A549 (cell line): ENCODE data around the gene C2CD3.

Experiments used
- CEBPB ChIP-seq, 2 experiments: fragments of >200 bp in 1 of 2; sonication (Bioruptor Twin) in 1 of 2; formaldehyde crosslinking in 1 of 2; IDR thresholded peaks; 2 replicates each; pipeline ENCODE4 v1.6.1; 2012 to 2016
- CHD2 ChIP-seq: fragments of 150-350 bp; IDR thresholded peaks from 2 replicates; pipeline ENCODE4 v1.6.1; 2014; ENCODE audit warnings: low read length; ENCODE audit not compliant: partially characterized antibody
- CTCF ChIP-seq: fragments of >200 bp; sonication (Bioruptor Twin); formaldehyde crosslinking; IDR thresholded peaks from 3 replicates; pipeline ENCODE4 v1.5.1; 2016
- EP300 ChIP-seq, 2 experiments: fragments of >200 bp; sonication (Bioruptor Twin); formaldehyde crosslinking; IDR thresholded peaks; 2 replicates in 1 of 2; 3 replicates in 1 of 2; pipeline ENCODE4 v1.6.1; 2016 to 2017
- MAFK ChIP-seq: fragments of 450-650 bp; IDR thresholded peaks from 2 replicates; pipeline ENCODE4 v1.6.1; 2014; ENCODE audit not compliant: partially characterized antibody
- POLR2A ChIP-seq: IDR thresholded peaks from 2 replicates; pipeline ENCODE4 v1.6.1; 2012; ENCODE audit warnings: mild to moderate bottlenecking, low read length
- RCOR1 ChIP-seq: fragments of 150-350 bp; IDR thresholded peaks from 2 replicates; pipeline ENCODE4 v1.6.1; 2014; ENCODE audit warnings: antibody characterized with exemption, low read length, low read depth
- TF ChIP-seq, protein P1 (sequence below): IDR thresholded peaks from 2 replicates; pipeline ENCODE4 v1.6.1; 2012

- TF ChIP-seq EP300 (IDR thresholded peaks at IDR 0.05), result no peak
- TF ChIP-seq CHD2, result no peak
- no peak for TF ChIP-seq CTCF
- TF ChIP-seq MAFK, result peak; percentile 58
- no peak for TF ChIP-seq POLR2A
- TF ChIP-seq, protein P1, sequence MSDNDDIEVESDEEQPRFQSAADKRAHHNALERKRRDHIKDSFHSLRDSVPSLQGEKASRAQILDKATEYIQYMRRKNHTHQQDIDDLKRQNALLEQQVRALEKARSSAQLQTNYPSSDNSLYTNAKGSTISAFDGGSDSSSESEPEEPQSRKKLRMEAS, result no peak
- TF ChIP-seq CEBPB (IDR thresholded peaks at IDR 0.05), result no peak
- no peak for TF ChIP-seq RCOR1
These were observed 14.5 kb upstream of the C2CD3 start for GRCh38 chr11:74185285-74185684.
